RWPE1 (cell line): ENCODE results near the gene FAIM2.

ENCODE experiments used
- CTCF ChIA-PET: fragments of 350-600 bp; sonication (Branson Sonifier 250); formaldehyde crosslinking; extraction: SDS; loops from one replicate; lab custom pipeline; 2021; lab: Yijun Ruan, JAX
- POLR2A ChIA-PET: fragments of 400-600 bp; formaldehyde crosslinking; extraction: SDS; loops from one replicate; lab custom pipeline; 2020; ENCODE audit warnings: antibody characterized with exemption; ENCODE audit not compliant: low non-redundant PET; lab: Yijun Ruan, JAX
- DNase-seq: peaks from one replicate; pipeline ENCODE4 v3.0.0; 2012; ENCODE audit warnings: low spot score
- H3K27ac ChIP-seq: fragments of 450-650 bp; 2 replicates; pipeline ENCODE4 v1.5.1; 2017
- CTCF ChIP-seq: fragments of 450-650 bp; conservative IDR thresholded peaks from 2 replicates; pipeline ENCODE4 v1.5.1; 2017; ENCODE audit warnings: low read depth, mild to moderate bottlenecking

The FAIM2 gene

DNA sequence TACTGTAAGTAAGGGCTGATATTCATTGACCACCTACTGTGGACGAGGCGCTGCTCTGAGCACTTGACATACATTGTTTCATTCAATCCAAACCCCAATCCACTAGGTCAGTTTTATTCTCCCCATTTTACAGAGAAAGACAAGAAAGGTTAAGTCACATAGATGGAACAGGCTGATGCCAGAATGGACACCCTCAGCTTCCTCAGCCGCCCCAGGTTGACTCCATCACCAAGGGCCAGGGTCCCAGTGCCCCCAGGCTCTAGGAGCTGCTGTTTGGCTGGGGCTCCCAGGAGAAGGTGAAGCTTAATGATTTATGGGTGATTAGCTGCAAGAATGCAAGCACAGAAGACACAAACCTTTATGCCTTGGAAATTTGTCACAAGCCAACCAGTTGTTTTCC, 46.2 kb upstream of the FAIM2 start:
- no peak overlapping the region for H3K27ac ChIP-seq
- no peak for TF ChIP-seq CTCF
- no peak for DNase-seq
- POLR2A ChIA-PET: no interaction called here
- CTCF ChIA-PET: interaction anchor here (1.0 to 1.1 kb wide), 2 partner anchors 82 to 120 kb away, joined by 3 to 4 read pairs; no protein-coding TSS in a partner anchor

DNA sequence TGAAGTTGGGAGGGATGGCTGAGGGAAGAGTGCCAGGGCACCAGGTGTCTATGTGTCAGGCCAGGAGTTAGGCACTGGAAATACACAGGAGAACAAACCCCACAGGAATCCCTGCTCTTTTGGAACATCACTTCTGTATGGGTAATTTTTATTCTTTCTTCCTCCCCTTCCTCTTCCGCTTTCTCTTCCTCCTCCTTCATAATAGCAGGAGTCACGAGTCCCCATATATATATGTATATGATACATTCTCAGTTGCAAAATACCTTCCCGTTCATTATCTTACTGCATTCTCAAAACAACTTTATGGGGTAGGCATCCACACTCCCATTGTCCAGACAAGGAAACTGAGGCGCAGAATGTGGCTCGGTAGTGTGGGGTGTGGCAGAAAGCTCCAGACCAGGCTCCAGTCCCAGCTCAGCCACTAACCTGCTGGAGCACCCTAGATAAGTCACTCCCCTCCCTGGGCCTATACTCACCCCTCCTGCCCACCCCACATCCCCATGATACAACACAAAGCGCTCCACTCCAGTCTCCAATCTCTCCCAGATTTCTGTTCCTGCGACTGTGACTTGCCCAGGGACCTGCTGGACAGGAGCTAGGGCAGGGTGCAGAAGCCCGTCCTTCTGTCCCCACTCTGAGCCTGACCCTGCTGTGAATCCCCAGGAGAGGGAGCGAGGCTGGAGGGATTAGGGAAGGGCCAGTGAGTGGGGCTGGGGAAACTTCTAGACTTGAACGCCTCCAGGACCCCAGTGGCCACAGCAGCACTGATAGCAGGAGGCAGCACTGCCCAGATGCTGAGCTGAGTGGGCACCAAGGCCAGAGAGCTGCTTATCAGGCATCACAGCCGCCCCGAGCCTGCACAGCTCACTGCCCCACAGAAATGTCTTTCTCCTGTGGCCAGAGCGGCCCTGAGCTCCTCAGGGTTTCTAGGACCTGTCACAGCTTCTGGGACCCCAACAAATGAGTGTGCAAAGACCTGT, 45.5 kb upstream of the FAIM2 start:
- no peak for TF ChIP-seq CTCF
- CTCF ChIA-PET: interaction anchor here (1.0 kb wide), 1 partner anchor 82 kb away, joined by 4 read pairs; no protein-coding TSS in a partner anchor
- POLR2A ChIA-PET: no interaction called here
- H3K27ac ChIP-seq: no peak overlapping the region
- DNase-seq: no peak

DNA sequence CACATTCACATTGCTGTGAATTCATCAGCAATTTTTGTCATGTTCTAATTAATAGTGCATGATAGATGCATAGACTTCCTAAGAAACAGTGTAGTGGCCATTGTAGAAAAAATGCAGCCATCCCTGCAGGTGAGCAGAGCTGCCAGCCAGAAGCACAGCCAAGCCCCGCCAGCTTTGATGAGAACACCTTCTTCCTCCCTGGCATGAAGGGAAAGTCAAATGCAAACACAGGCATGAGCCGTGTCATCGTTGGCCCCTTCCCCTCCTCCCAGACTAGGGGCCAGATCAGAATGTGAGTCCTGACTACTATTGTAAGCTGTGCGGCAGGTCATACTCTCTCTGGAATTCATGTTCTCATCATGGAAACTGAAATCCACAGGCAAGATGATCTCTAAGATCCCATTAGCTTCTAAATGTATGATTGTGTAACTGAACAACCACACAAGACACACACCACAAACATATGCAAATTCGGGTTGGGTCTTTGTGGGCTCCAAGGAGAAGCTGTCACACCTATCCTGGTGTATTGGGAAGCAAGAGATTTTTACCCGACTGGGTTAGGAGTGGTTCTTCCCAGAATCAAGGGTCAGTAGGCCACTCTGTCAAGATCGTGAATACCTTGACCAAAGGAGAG, 44.0 kb upstream of the FAIM2 start:
- no peak for TF ChIP-seq CTCF
- CTCF ChIA-PET: interaction anchor here (0.6 kb wide), 1 partner anchor 993 kb away, joined by 3 read pairs; no protein-coding TSS in a partner anchor
- DNase-seq: no peak
- no peak overlapping the region for H3K27ac ChIP-seq
- POLR2A ChIA-PET: interaction anchor here (0.7 kb wide), 1 partner anchor 19 kb away, joined by 7 read pairs; no protein-coding TSS in a partner anchor

DNA sequence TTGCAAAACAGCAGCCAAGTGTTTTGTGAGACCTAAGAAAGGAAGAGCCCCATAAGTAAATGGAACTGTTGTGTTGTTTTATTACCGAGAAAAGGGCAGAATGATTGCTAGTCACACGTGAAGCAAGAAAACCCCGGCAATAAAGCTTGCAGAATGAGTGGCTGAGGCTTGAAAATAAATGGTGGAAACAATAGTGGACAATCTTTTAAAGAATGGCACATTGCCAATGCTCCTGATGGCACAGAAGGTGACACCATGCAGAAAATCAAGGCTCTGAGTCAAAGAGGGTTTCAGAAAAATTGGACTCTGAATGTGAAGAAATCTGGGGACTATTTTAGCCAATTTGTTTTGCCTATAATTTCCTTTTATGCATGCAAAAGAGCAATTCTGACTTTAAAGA, 42.8 kb upstream of the FAIM2 start:
- H3K27ac ChIP-seq: no peak overlapping the region
- POLR2A ChIA-PET: no interaction called here
- DNase-seq: no peak
- TF ChIP-seq CTCF: no peak
- CTCF ChIA-PET: interaction anchor here (0.6 to 1.6 kb wide), 12 partner anchors 7 to 328 kb away, joined by 3 to 12 read pairs (median 4); no protein-coding TSS in a partner anchor

- no peak overlapping the region for H3K27ac ChIP-seq
- DNase-seq: no peak
- POLR2A ChIA-PET: no interaction called here
- CTCF ChIA-PET: interaction anchor here (0.6 to 1.6 kb wide), 14 partner anchors 8 to 258 kb away, joined by 3 to 12 read pairs (median 4); no protein-coding TSS in a partner anchor
- no peak for TF ChIP-seq CTCF
Observed at GRCh38 chr12:49946086-49946485, 42.4 kb upstream of the FAIM2 start.
